ENCODE results near the gene A2M. TPM values are rescaled to one million over a fixed set of nuclear protein-coding genes. Genes with fewer than 3 reads are reported as not detected.

The A2M gene
- polyA plus RNA-seq, 2 of the 4 experiments (the other 2 are of a cell fraction), result not detected

DNA sequence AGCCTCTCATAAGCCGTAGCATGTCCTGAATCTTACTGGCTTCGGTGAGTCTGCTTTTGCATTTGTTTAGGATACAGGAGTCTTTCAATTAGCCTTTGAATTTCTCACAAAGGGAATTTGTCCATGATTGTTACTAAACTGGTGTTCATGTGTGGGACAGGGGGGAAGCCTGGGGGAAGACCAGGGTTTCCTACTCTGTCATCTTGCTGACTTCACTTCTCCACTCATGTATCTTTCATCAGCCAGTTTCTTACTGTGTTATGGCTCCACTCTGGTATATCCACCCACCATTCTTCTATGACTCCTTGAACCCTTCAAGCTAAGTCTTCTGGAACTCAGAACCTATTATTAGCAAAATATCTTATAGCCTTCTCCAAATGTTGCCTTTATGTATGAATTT is 31.7 kb upstream of the A2M start:
- ATAC-seq (no peak), DNase-seq (ENCODE audit: low read depth in 1 of 2, low spot score in 1 of 2) (no peak), FAIRE-seq (no peak)
- no peak for TF ChIP-seq FOSB (CRISPR knock-in tag; IDR thresholded peaks at IDR 0.05)
- TF ChIP-seq, protein P1, sequence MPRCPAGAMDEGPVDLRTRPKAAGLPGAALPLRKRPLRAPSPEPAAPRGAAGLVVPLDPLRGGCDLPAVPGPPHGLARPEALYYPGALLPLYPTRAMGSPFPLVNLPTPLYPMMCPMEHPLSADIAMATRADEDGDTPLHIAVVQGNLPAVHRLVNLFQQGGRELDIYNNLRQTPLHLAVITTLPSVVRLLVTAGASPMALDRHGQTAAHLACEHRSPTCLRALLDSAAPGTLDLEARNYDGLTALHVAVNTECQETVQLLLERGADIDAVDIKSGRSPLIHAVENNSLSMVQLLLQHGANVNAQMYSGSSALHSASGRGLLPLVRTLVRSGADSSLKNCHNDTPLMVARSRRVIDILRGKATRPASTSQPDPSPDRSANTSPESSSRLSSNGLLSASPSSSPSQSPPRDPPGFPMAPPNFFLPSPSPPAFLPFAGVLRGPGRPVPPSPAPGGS (IDR thresholded peaks at IDR 0.05), result no peak
- no peak for TF ChIP-seq HOXB13 (CRISPR knock-in tag; IDR thresholded peaks at IDR 0.05; ENCODE audit: low read depth)
- TF ChIP-seq, protein P2, sequence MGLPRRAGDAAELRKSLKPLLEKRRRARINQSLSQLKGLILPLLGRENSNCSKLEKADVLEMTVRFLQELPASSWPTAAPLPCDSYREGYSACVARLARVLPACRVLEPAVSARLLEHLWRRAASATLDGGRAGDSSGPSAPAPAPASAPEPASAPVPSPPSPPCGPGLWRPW (IDR thresholded peaks at IDR 0.05), result no peak
- TF ChIP-seq MAFK (IDR thresholded peaks at IDR 0.05; ENCODE audit: partially characterized antibody), result no peak
- TF ChIP-seq ZSCAN20 (CRISPR knock-in tag; IDR thresholded peaks at IDR 0.05), result no peak
- no peak for TF ChIP-seq SREBF2 (IDR thresholded peaks at IDR 0.05)
- no peak for TF ChIP-seq HOXB5 (CRISPR knock-in tag; IDR thresholded peaks at IDR 0.05)
- TF ChIP-seq POLR2A (IDR thresholded peaks at IDR 0.05; ENCODE audit: low read length), result no peak
- no peak for TF ChIP-seq EP300 (IDR thresholded peaks at IDR 0.05)
- TF ChIP-seq KDM5A (IDR thresholded peaks at IDR 0.05), result no peak
- no peak for TF ChIP-seq TP53 (CRISPR knock-in tag; IDR thresholded peaks at IDR 0.05)
- Histone ChIP-seq H3K27ac (no peak overlapping the region), H3K9me3 (0 out of 3 replicates have a peak, but pooled peaks cover 3% of the 10 kb centered on the region), H3K4me2 (no peak overlapping the region), H3K4me3 (no peak overlapping the region), H3K4me1 (no peaks in the 10 kb centered on the region)
- ChIA-PET POLR2A (no interaction called here), CTCF (no interaction called here)
- WGBS (ENCODE audit: missing lambda C conversion rate), result 0% methylated on average over 2 of the region's 2 CpGs

DNA sequence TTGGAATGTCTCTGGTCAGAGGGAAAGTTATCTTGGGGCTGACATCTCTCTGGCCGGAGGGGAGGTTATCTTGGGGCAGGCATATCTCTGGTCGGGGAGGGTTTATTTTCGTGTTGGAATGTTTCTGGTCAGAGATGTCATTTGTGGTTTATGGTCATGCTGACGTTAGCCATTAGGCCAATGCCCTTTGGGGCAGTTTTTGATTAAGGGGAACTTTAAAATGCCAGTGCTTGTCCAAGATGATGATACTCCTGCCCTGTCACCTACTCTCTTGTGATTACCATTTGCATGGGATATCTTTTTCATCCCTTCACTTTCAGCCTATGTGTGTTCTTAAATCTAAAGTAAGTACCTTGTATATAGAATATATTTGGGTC is 29.0 kb upstream of the A2M start:
- Histone ChIP-seq H3K9me3 (peaks cover 8% of the 10 kb centered on the region; the same call in 1 of the 3 replicates), H3K4me1 (no peaks in the 10 kb centered on the region), H3K4me3 (no peak overlapping the region), H3K4me2 (no peak overlapping the region), H3K27ac (no peak overlapping the region)
- DNase-seq (ENCODE audit: low read depth in 1 of 2, low spot score in 1 of 2) (no peak), ATAC-seq (no peak), FAIRE-seq (no peak)
- ChIA-PET CTCF (no interaction called here), POLR2A (no interaction called here)
- no peak for TF ChIP-seq ZSCAN20 (CRISPR knock-in tag; IDR thresholded peaks at IDR 0.05)
- WGBS (ENCODE audit: missing lambda C conversion rate), result 9% methylated on average over 4 of the region's 4 CpGs

DNA sequence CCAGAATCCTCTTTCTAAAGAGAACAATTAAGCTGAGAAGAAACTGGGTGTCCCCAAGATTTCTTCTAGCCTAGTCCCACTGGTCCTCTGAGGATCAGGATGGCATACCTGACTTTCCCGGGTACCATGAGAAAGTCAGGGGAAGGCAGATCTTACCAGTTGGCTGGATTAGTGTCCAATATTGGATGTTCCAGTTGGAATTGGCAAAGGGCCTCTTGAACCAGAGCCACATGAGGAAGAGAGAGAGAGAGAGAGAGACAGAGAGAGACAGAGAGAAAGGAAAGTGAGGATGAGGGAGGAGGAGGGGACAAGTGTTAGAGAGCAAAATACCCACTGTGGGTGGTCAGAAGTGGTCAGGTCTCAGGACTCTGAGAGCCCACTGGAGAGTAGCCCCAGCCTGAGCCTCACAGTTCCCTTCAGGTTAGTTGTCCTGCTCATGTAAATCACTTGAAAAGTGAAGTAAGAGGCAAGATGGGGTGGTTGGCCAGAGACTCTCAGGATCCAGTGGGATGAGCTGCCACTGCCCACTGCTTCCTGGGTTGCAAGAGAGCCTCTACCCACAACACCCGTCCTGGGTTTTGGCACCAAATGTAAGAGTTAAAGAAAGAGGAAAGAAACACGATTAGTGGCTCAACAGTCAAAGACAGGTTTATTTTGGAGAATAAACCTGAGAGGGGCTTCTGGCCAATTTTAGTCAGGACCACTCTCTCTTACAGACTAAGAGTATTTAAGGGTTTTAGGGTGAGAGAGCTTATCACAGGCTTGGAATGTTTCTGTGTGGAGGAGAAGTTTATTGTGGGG is 28.4 kb upstream of the A2M start:
- ChIA-PET CTCF (no interaction called here), POLR2A (no interaction called here)
- DNase-seq (ENCODE audit: low read depth in 1 of 2, low spot score in 1 of 2) (no peak), FAIRE-seq (no peak), ATAC-seq (no peak)
- Histone ChIP-seq H3K4me2 (no peak overlapping the region), H3K9me3 (peaks cover 8% of the 10 kb centered on the region; the same call in 1 of the 3 replicates), H3K27ac (no peak overlapping the region), H3K4me3 (no peak overlapping the region), H3K4me1 (no peaks in the 10 kb centered on the region)
- WGBS (ENCODE audit: missing lambda C conversion rate), result 2% methylated on average over 3 of the region's 3 CpGs
- no peak for TF ChIP-seq HOXA7 (CRISPR knock-in tag; IDR thresholded peaks at IDR 0.05)
- TF ChIP-seq, protein P3, sequence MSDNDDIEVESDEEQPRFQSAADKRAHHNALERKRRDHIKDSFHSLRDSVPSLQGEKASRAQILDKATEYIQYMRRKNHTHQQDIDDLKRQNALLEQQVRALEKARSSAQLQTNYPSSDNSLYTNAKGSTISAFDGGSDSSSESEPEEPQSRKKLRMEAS (IDR thresholded peaks at IDR 0.05), result no peak

DNA sequence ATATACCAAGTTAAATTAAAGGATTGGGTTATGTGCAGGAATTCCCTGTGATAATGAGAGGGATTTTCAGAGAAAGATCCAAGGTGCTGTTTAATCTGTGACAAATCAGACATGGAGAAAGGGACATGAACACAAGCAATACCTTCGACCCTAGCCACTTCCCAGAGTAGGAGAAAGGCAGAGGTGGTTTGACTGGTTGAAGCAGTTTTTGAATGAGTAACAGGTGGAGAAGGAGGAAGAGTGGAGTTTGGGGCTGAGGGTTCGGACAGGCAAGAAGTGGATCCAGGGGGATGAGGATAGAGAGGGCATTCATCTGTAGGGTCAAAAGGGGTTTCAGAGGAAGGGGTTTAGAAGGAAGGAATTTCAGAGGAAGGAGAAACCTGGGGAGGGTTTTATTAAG is 27.4 kb upstream of the A2M start:
- H3K27ac ChIP-seq, result no peak overlapping the region
- ATAC-seq (no peak), FAIRE-seq (no peak), DNase-seq (ENCODE audit: low read depth in 1 of 2, low spot score in 1 of 2) (no peak)
- no peaks in the 10 kb centered on the region for H3K4me1 ChIP-seq
- TF ChIP-seq HOXB5 (CRISPR knock-in tag; IDR thresholded peaks at IDR 0.05) (no peak), CEBPB (IDR thresholded peaks at IDR 0.05) (no peak), SMC3 (IDR thresholded peaks at IDR 0.05) (no peak), TFCP2L1 (CRISPR knock-in tag; IDR thresholded peaks at IDR 0.05) (no peak), JUNB (IDR thresholded peaks at IDR 0.05) (no peak), SREBF2 (IDR thresholded peaks at IDR 0.05) (no peak), RNF2 (IDR thresholded peaks at IDR 0.05; ENCODE audit: borderline replicate concordance, low read depth) (no peak), EP300 (IDR thresholded peaks at IDR 0.05) (no peak), MAZ (IDR thresholded peaks at IDR 0.05; ENCODE audit: borderline replicate concordance, low read depth, low read length) (no peak), CHD4 (IDR thresholded peaks at IDR 0.05; ENCODE audit: borderline replicate concordance) (no peak), RAD21 (conservative IDR thresholded peaks at IDR 0.05 in 1 of 2, IDR thresholded peaks at IDR 0.05 in 1 of 2) (no peak), FOSL2 (IDR thresholded peaks at IDR 0.05) (no peak), FOSL2 (CRISPR knock-in tag; IDR thresholded peaks at IDR 0.05) (no peak), FOXS1 (CRISPR knock-in tag; IDR thresholded peaks at IDR 0.05) (no peak), BHLHE40 (IDR thresholded peaks at IDR 0.05; ENCODE audit: low read depth, low read length) (no peak), ZFP36 (IDR thresholded peaks at IDR 0.05; ENCODE audit: borderline replicate concordance, partially characterized antibody) (no peak)
- TF ChIP-seq, protein P1 (IDR thresholded peaks at IDR 0.05), result no peak
- CTCF ChIA-PET, result no interaction called here
- H3K4me2 ChIP-seq, result no peak overlapping the region
- POLR2A ChIA-PET, result no interaction called here
- no peak overlapping the region for H3K4me3 ChIP-seq
- WGBS (ENCODE audit: missing lambda C conversion rate), result 0% methylated on average over 2 of the region's 2 CpGs
- H3K9me3 ChIP-seq, result peaks cover 8% of the 10 kb centered on the region; the same call in 1 of the 3 replicates
